GM13977 (cell line): Measurements from ENCODE around the gene GID8.

Experiments used
- DNase-seq: peaks from one replicate; pipeline ENCODE4 v3.0.0; 2012; ENCODE audit warnings: low spot score
- CTCF ChIP-seq: IDR thresholded peaks from 2 replicates; pipeline ENCODE4 v1.5.1; 2012; ENCODE audit warnings: mild to moderate bottlenecking, control low read depth; ENCODE audit not compliant: insufficient read depth; ENCODE audit errors: extremely low read depth, missing control alignments
- in situ Hi-C: fragments of 300-500 bp; cut with MboI; formaldehyde crosslinking; loops from one replicate; pipeline ENCODE4 v1.12.0; 2022; ENCODE audit warnings: low sequenced_read_pairs, low pct_unique_long_range_greater_than_20kb, mixed read lengths, inconsistent platforms; ENCODE audit not compliant: unreplicated experiment

Gene GID8

GRCh38 chr20:62961799-62962198 lies 23.9 kb downstream of the GID8 start:
- in situ Hi-C loops, result no loop called here
- TF ChIP-seq CTCF, result no peak
- no peak for DNase-seq

DNA sequence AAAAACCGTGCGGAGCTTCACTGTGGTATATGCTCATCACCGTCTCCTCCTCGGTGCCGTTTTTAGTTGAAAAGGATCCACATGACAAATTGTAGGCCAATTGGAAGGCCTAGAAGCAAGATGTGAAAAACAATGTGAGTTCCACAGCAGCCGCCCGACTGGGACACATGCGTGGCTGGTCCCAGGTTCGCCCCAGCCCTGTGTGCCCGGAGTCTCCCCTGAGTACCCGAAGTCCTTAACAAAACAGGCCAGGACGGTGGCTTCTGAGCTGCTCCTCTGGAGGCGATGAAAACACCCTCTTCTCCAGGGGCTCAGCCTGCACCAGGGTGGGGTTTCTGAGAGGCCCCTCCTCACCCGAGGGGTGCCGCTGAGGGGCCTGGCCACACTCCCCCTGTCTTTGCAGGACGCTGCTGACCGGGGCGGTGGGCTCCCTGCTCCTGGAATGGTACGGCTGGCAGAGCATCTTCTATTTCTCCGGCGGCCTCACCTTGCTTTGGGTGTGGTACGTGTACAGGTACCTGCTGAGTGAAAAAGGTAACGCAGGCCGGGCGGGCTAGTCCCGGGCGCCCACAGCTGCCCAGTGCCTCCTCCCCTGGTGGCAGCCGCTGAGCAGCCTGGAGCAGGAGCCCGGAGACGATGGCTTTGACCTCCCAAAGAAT lies 24.4 kb downstream of the GID8 start:
- TF ChIP-seq CTCF, result no peak
- in situ Hi-C loops, result no loop called here
- DNase-seq, result no peak

GRCh38 chr20:62962891-62963613 lies 25.1 kb downstream of the GID8 start:
- no peak for DNase-seq
- TF ChIP-seq CTCF, result no peak
- in situ Hi-C loops, result no loop called here

DNA sequence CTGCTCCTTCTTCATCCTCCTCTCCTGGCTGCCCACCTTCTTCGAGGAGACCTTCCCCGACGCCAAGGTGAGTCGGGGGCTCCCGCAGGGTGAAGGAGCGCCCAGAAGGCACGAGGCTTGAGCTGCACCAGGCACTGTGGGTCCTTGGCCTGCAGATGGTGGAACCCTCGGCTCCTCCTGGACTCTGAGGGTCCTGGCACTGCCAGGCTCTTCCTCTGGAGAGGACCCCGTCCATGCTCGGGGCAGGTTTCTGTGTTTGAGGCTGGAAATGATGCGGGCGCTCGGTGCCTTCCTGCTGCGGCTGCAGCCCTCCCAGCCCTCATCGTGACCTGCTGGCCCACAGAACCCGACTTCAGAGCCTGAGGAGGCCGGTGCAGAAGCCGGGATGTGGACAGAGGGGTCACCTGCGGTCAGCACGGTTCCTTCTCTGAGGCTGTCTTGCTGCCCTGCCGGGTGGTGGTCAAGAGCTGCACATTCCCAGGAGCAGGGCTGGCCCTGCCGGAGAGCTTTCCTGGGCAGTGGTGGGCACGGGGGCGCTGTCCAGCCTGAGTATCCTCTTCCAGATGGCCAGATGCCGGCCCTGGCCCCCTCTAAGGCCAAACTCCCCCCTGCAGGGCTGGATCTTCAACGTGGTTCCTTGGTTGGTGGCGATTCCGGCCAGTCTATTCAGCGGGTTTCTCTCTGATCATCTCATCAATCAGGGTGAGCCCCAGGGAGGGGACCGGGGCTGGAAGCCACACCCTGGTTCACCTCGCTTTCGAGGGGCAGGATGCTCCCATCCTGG lies 25.9 kb downstream of the GID8 start:
- no peak for DNase-seq
- no peak for TF ChIP-seq CTCF
- in situ Hi-C loops, result no loop called here

- TF ChIP-seq CTCF, result no peak
These were observed 26.8 kb downstream of the GID8 start for GRCh38 chr20:62964700-62965099.

DNA sequence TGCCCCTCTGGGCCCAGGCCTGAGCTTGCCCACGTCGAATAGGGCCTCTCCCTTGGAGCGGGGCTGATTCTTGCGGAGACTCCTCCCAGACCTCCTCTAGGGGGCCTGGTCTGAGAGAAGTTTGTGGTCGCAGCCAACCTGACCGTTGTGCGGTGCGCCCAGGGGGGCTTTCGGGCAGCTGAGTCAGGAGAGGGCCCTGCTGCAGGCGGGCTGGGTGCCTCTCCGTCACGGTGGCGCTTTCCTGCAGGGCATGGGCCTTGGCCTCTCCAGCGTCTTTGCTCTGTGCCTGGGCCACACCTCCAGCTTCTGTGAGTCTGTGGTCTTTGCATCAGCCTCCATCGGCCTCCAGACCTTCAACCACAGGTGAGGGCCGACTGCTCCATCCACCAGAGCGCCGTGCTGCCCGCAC lies 27.4 kb downstream of the GID8 start:
- no peak for TF ChIP-seq CTCF
- in situ Hi-C loops, result no loop called here
- DNase-seq, result no peak

More at GRCh38 chr20:62964700-62965099, 26.8 kb downstream of the GID8 start:
- in situ Hi-C loops, result no loop called here
- no peak for DNase-seq
